Activated CD8-positive, alpha-beta T cell treated with anti-CD3 and anti-CD28 coated beads for 36 hours (primary cell): ENCODE measurements around the gene DPAGT1. TPM values are rescaled to one million over a fixed set of nuclear protein-coding genes. Genes with fewer than 3 reads are reported as not detected.
A peak's percentile ranks its signal among the peaks of the same experiment; 100 is the strongest.

Experiments
- ATAC-seq: fragments of 200-7000 bp; cut with Tn5 transposase; one replicate; pipeline ENCODE4 v1.10.0; 2021; ENCODE audit warnings: mild to moderate bottlenecking, moderate library complexity
- CTCF ChIA-PET: fragments of 350-600 bp; sonication (Branson Sonifier 250); formaldehyde crosslinking; loops from one replicate; lab custom pipeline; 2021; ENCODE audit warnings: antibody characterized with exemption; lab: Charles Lee
- POLR2A ChIA-PET: fragments of 350-600 bp; sonication (Branson Sonifier 250); formaldehyde crosslinking; loops from one replicate; lab custom pipeline; 2021; ENCODE audit warnings: antibody characterized with exemption; lab: Charles Lee
- DNase-seq: peaks from one replicate; pipeline ENCODE4 v3.0.0-alpha.2; 2020
- H3K27ac Mint-ChIP-seq: one replicate; pipeline ENCODE4 v1.8.0; 2021; ENCODE audit warnings: mild to moderate bottlenecking, mixed read lengths
- H3K27me3 Mint-ChIP-seq: one replicate; pipeline ENCODE4 v1.8.0; 2021; ENCODE audit warnings: mixed read lengths
- H3K36me3 Mint-ChIP-seq: one replicate; pipeline ENCODE4 v1.8.0; 2021; ENCODE audit warnings: low read depth, mixed read lengths
- H3K4me1 Mint-ChIP-seq: one replicate; pipeline ENCODE4 v1.8.0; 2021; ENCODE audit warnings: low read depth, mixed read lengths
- H3K4me3 Mint-ChIP-seq: one replicate; pipeline ENCODE4 v1.8.0; 2021; ENCODE audit warnings: mild to moderate bottlenecking, moderate library complexity, mixed read lengths
- H3K9me3 Mint-ChIP-seq: one replicate; pipeline ENCODE4 v1.8.0; 2021; ENCODE audit warnings: mixed read lengths
- CTCF ChIP-seq: fragments of 200-600 bp; IDR thresholded peaks from one replicate; pipeline ENCODE4 v1.8.0; 2022; ENCODE audit warnings: antibody characterized with exemption, mild to moderate bottlenecking
- intact Hi-C: fragments of 100-400 bp; cut with micrococcal nuclease; formaldehyde crosslinking; loops from one replicate; pipeline ENCODE4 v1.10.0; 2022
- total RNA-seq, 2 experiments: library from RNA; stranded (reverse); gene quantifications; one replicate each; pipeline ENCODE4 v1.2.3, GENCODE V29; 2021

Gene DPAGT1
- total RNA-seq, 2 experiments from 2014 or later = 51.1 to 52.2 TPM

GRCh38 chr11:119085437-119085847 is 16.2 kb downstream of the DPAGT1 start:
- peak overlapping the region; percentile 99 for H3K4me3 Mint-ChIP-seq
- CTCF ChIA-PET = interaction anchor here (1.2 to 2.9 kb wide), 3 partner anchors 10 to 173 kb away, joined by 3 to 11 read pairs (median 6); partner anchors contain the start of gene VPS11
- H3K9me3 Mint-ChIP-seq = no peaks in the 10 kb centered on the region
- POLR2A ChIA-PET = interaction anchor here (0.7 to 4.6 kb wide), 15 partner anchors 9 to 87 kb away, joined by 3 to 74 read pairs (median 4); partner anchors contain the start of genes CENATAC, DPAGT1, RPS25 and TRAPPC4
- intact Hi-C loops = no loop called here
- ATAC-seq (peak; percentile 38), DNase-seq (peak; percentile 75)
- peaks cover 18% of the 10 kb centered on the region for H3K4me1 Mint-ChIP-seq
- no peaks in the 10 kb centered on the region for H3K27me3 Mint-ChIP-seq
- peaks cover 9% of the 10 kb centered on the region for H3K36me3 Mint-ChIP-seq
- peak overlapping the region; percentile 97 for H3K27ac Mint-ChIP-seq
- no peak for TF ChIP-seq CTCF

- H3K27ac Mint-ChIP-seq = peak within 1 kb of the TSS; percentile 97
- peaks cover 18% of the 10 kb centered on the region for H3K4me1 Mint-ChIP-seq
- H3K9me3 Mint-ChIP-seq = no peaks in the 10 kb centered on the region
- ChIA-PET POLR2A (interaction anchor here (0.6 to 4.6 kb wide), 16 partner anchors 9 to 215 kb away, joined by 3 to 74 read pairs (median 6); partner anchors contain the start of genes CENATAC, DPAGT1, RPS25 and TRAPPC4), CTCF (interaction anchor here (0.6 to 2.9 kb wide), 6 partner anchors 10 to 256 kb away, joined by 3 to 11 read pairs (median 4); partner anchors contain the start of genes C1QTNF5, DPAGT1 and VPS11)
- TF ChIP-seq CTCF = no peak
- H3K4me3 Mint-ChIP-seq = peak within 1 kb of the TSS; percentile 99
- ATAC-seq (peak; percentile 93), DNase-seq (peak; percentile 95)
- intact Hi-C loops = no loop called here
- H3K27me3 Mint-ChIP-seq = no peaks in the 10 kb centered on the region
- H3K36me3 Mint-ChIP-seq = peaks cover 4% of the 10 kb centered on the region
Measured at GRCh38 chr11:119084663-119085436, 16.8 kb downstream of the DPAGT1 start, which contains the start of gene HMBS. Gene HMBS (plus strand): TSS chr11:119084881. CDS start chr11:119085034, 153 bp downstream.

GRCh38 chr11:119081682-119082260 is 19.9 kb downstream of the DPAGT1 start:
- no peak for DNase-seq
- intact Hi-C loops = no loop called here
- peaks cover 10% of the 10 kb centered on the region for H3K36me3 Mint-ChIP-seq
- H3K27me3 Mint-ChIP-seq = no peaks in the 10 kb centered on the region
- POLR2A ChIA-PET = interaction anchor here (0.8 to 2.4 kb wide), 11 partner anchors 8 to 35 kb away, joined by 3 to 15 read pairs (median 4); partner anchors contain the start of genes HYOU1 and VPS11
- H3K4me3 Mint-ChIP-seq = no peak overlapping the region
- TF ChIP-seq CTCF = no peak
- peak overlapping the region; percentile 26 for H3K27ac Mint-ChIP-seq
- ATAC-seq = no peak
- CTCF ChIA-PET = interaction anchor here (1.0 to 1.2 kb wide), 4 partner anchors 14 to 178 kb away, joined by 3 to 5 read pairs (median 4); partner anchors contain the start of gene VPS11
- H3K4me1 Mint-ChIP-seq = peaks cover 11% of the 10 kb centered on the region
- H3K9me3 Mint-ChIP-seq = no peaks in the 10 kb centered on the region

- Mint-ChIP-seq H3K4me1 (no peaks in the 10 kb centered on the region), H3K27ac (no peak overlapping the region), H3K9me3 (no peaks in the 10 kb centered on the region), H3K4me3 (no peak overlapping the region), H3K27me3 (no peaks in the 10 kb centered on the region), H3K36me3 (peaks cover 10% of the 10 kb centered on the region)
- ChIA-PET CTCF (interaction anchor here (1.1 to 1.4 kb wide), 3 partner anchors 11 to 244 kb away, joined by 3 read pairs; partner anchors contain the start of gene VPS11), POLR2A (interaction anchor here (0.6 to 1.5 kb wide), 6 partner anchors 11 to 63 kb away, joined by 3 to 6 read pairs (median 4); partner anchors contain the start of gene VPS11)
- intact Hi-C loops = no loop called here
- DNase-seq = no peak
- ATAC-seq = no peak
- no peak for TF ChIP-seq CTCF
Measured at GRCh38 chr11:119078675-119079420, 22.8 kb downstream of the DPAGT1 start.
